H9 (cell line): ENCODE results near the gene CKM. TPM values are rescaled to one million over a fixed set of nuclear protein-coding genes. Genes with fewer than 3 reads are reported as not detected.

Source experiments
- DNase-seq: peaks from one replicate; pipeline ENCODE4 v3.0.0-alpha.2; 2017
- H2AFZ ChIP-seq: one replicate; pipeline ENCODE4 v1.6.1; 2013; ENCODE audit warnings: mild to moderate bottlenecking, low read length, control low read depth, moderate library complexity
- H2AK5ac ChIP-seq: 2 replicates; pipeline ENCODE4 v1.6.1; 2013; ENCODE audit warnings: low read length, control low read depth, mixed read lengths; ENCODE audit not compliant: insufficient read length
- H2BK120ac ChIP-seq: one replicate; pipeline ENCODE4 v1.6.1; 2013; ENCODE audit warnings: low read depth, mild to moderate bottlenecking, low read length, control low read depth, inconsistent platforms; ENCODE audit not compliant: poor library complexity, severe bottlenecking
- H2BK12ac ChIP-seq: 2 replicates; pipeline ENCODE4 v1.6.1; 2013; ENCODE audit warnings: low read length, control low read depth, mixed read lengths, low read depth; ENCODE audit not compliant: insufficient read length
- H2BK15ac ChIP-seq: 2 replicates; pipeline ENCODE4 v1.6.1; 2013; ENCODE audit warnings: low read depth, low read length, control low read depth
- H2BK20ac ChIP-seq: one replicate; pipeline ENCODE4 v1.6.1; 2013; ENCODE audit warnings: low read depth, mild to moderate bottlenecking, low read length, control low read depth, inconsistent platforms; ENCODE audit not compliant: poor library complexity, severe bottlenecking
- H2BK5ac ChIP-seq: 2 replicates; pipeline ENCODE4 v1.6.1; 2013; ENCODE audit warnings: low read length, control low read depth, mixed read lengths; ENCODE audit not compliant: insufficient read length
- H3K14ac ChIP-seq: 2 replicates; pipeline ENCODE4 v1.6.1; 2013; ENCODE audit warnings: low read length, control low read depth; ENCODE audit not compliant: insufficient read depth
- H3K18ac ChIP-seq: 2 replicates; pipeline ENCODE4 v1.6.1; 2013; ENCODE audit warnings: low read depth, mild to moderate bottlenecking, mixed read lengths, low read length, control low read depth; ENCODE audit not compliant: insufficient read length
- H3K23ac ChIP-seq: 2 replicates; pipeline ENCODE4 v1.6.1; 2013; ENCODE audit warnings: low read length, control low read depth, mixed read lengths, low read depth; ENCODE audit not compliant: insufficient read length
- H3K23me2 ChIP-seq: 2 replicates; pipeline ENCODE4 v1.6.1; 2013; ENCODE audit warnings: low read depth, mild to moderate bottlenecking, mixed read lengths, low read length, control low read depth; ENCODE audit not compliant: insufficient read length, poor library complexity, severe bottlenecking
- H3K27ac ChIP-seq: 2 replicates; pipeline ENCODE4 v1.5.1; 2013; ENCODE audit warnings: low read length, control low read depth, mixed read lengths, low read depth; ENCODE audit not compliant: insufficient read length
- H3K27me3 ChIP-seq: 2 replicates; pipeline ENCODE4 v1.6.1; 2013; ENCODE audit warnings: low read length, control low read depth, inconsistent platforms; ENCODE audit not compliant: insufficient read depth
- H3K4ac ChIP-seq: 2 replicates; pipeline ENCODE4 v1.6.1; 2013; ENCODE audit warnings: low read depth, mild to moderate bottlenecking, control low read depth, inconsistent platforms, low read length, moderate library complexity
- H3K4me1 ChIP-seq: 2 replicates; pipeline ENCODE4 v1.6.1; 2013; ENCODE audit warnings: low read length, control low read depth, inconsistent platforms; ENCODE audit not compliant: insufficient read depth
- H3K4me2 ChIP-seq: 2 replicates; pipeline ENCODE4 v1.6.1; 2013; ENCODE audit warnings: low read length, control low read depth, mixed read lengths; ENCODE audit not compliant: insufficient read length, insufficient read depth
- H3K56ac ChIP-seq: 2 replicates; pipeline ENCODE4 v1.6.1; 2013; ENCODE audit warnings: low read depth, mild to moderate bottlenecking, mixed read lengths, low read length, control low read depth; ENCODE audit not compliant: insufficient read length
- H3K79me1 ChIP-seq: 2 replicates; pipeline ENCODE4 v1.6.1; 2013; ENCODE audit warnings: low read depth, mild to moderate bottlenecking, moderate library complexity, low read length, control low read depth, inconsistent platforms; ENCODE audit not compliant: insufficient read depth, poor library complexity, severe bottlenecking
- H3K79me2 ChIP-seq: 2 replicates; pipeline ENCODE4 v1.6.1; 2013; ENCODE audit warnings: low read length, control low read depth, inconsistent platforms; ENCODE audit not compliant: insufficient read depth
- H3K9ac ChIP-seq: 2 replicates; pipeline ENCODE4 v1.6.1; 2013; ENCODE audit warnings: low read length, control low read depth, mixed read lengths; ENCODE audit not compliant: insufficient read length; ENCODE audit errors: extremely low read depth
- H3K9me3 ChIP-seq: one replicate; pipeline ENCODE4 v1.6.1; 2013; ENCODE audit warnings: low read depth, low read length, inconsistent platforms; ENCODE audit not compliant: control insufficient read depth
- H3T11ph ChIP-seq: one replicate; pipeline ENCODE4 v1.6.1; 2013; ENCODE audit warnings: mild to moderate bottlenecking, low read length, control low read depth, inconsistent platforms
- H4K20me1 ChIP-seq: one replicate; pipeline ENCODE4 v1.6.1; 2013; ENCODE audit not compliant: control insufficient read depth, insufficient read length, insufficient read depth
- H4K5ac ChIP-seq: 2 replicates; pipeline ENCODE4 v1.6.1; 2013; ENCODE audit warnings: low read depth, mild to moderate bottlenecking, mixed read lengths, low read length, control low read depth; ENCODE audit not compliant: insufficient read length
- H4K8ac ChIP-seq: replicated peaks from 2 replicates; pipeline ENCODE4 v1.6.1; 2013; ENCODE audit warnings: low read length, control low read depth, mixed read lengths, low read depth; ENCODE audit not compliant: insufficient read length
- H4K91ac ChIP-seq: 2 replicates; pipeline ENCODE4 v1.6.1; 2013; ENCODE audit warnings: low read depth, mild to moderate bottlenecking, moderate library complexity, mixed read lengths, low read length, control low read depth; ENCODE audit not compliant: insufficient read length
- H3K27ac Mint-ChIP-seq, 3 experiments: 2 replicates in 2 of 3; 3 replicates in 1 of 3; pipeline ENCODE4 v1.8.0; 2020 to 2021; ENCODE audit warnings: mixed read lengths in 3 of 3, mild to moderate bottlenecking in 1 of 3, moderate library complexity in 1 of 3
- H3K27me3 Mint-ChIP-seq: 2 replicates; pipeline ENCODE4 v1.8.0; 2021; ENCODE audit warnings: low read depth, mild to moderate bottlenecking, moderate library complexity, mixed read lengths
- H3K36me3 Mint-ChIP-seq, 3 experiments: 2 replicates in 2 of 3; 3 replicates in 1 of 3; pipeline ENCODE4 v1.8.0; 2020 to 2021; ENCODE audit warnings: low read depth in 3 of 3, mixed read lengths in 3 of 3; ENCODE audit not compliant: insufficient read depth in 1 of 3
- H3K4me1 Mint-ChIP-seq, 2 experiments: 2 replicates each; pipeline ENCODE4 v1.8.0; 2020; ENCODE audit warnings: mixed read lengths in 2 of 2
- H3K4me3 Mint-ChIP-seq, 2 experiments: 2 replicates in 1 of 2; 3 replicates in 1 of 2; pipeline ENCODE4 v1.8.0; 2020 to 2021; ENCODE audit warnings: mild to moderate bottlenecking in 2 of 2, mixed read lengths in 2 of 2, moderate library complexity in 1 of 2
- H3K9me3 Mint-ChIP-seq, 2 experiments: 2 replicates in 1 of 2; 3 replicates in 1 of 2; pipeline ENCODE4 v1.8.0; 2020; ENCODE audit warnings: mild to moderate bottlenecking in 2 of 2, mixed read lengths in 2 of 2, moderate library complexity in 1 of 2
- CTCF ChIP-seq: fragments of 200-600 bp; sonication (generic); conservative IDR thresholded peaks from 3 replicates; pipeline ENCODE4 v1.8.0; 2021; ENCODE audit warnings: antibody characterized with exemption, mild to moderate bottlenecking
- WGBS: extraction: QIAGEN DNeasy Blood & Tissue Kit; methylation state at CpG from one replicate; pipeline ENCODE4 v1.1.7; 2013; ENCODE audit warnings: missing lambda C conversion rate, low lambda C conversion rate, mixed read lengths; ENCODE audit not compliant: insufficient read length; ENCODE audit errors: extremely low coverage; 5-methylcytosine and 5-hydroxymethylcytosine counted together
- total RNA-seq: library from RNA; stranded (reverse); gene quantifications from 2 replicates; pipeline ENCODE4 v1.2.1, GENCODE V29; 2021

The CKM gene
- total RNA-seq, 1 experiment from 2014 or later = not detected

GRCh38 chr19:45275370-45275971 is 47.2 kb downstream of the CKM start:
- H3K36me3 Mint-ChIP-seq = peaks cover 16 to 59% (median 53%) of the 10 kb centered on the region in 3 experiments
- no peak overlapping the region for H4K5ac ChIP-seq
- H3K27me3 Mint-ChIP-seq = no peaks in the 10 kb centered on the region
- no peak overlapping the region for H4K91ac ChIP-seq
- H2AK5ac ChIP-seq = no peak overlapping the region
- H3K4me3 Mint-ChIP-seq = no peak overlapping the region
- no peak overlapping the region for H2BK12ac ChIP-seq
- no peak overlapping the region for H3K4me2 ChIP-seq
- H2BK15ac ChIP-seq = no peak overlapping the region
- no peaks in the 10 kb centered on the region for H4K20me1 ChIP-seq
- H3K56ac ChIP-seq = no peak overlapping the region
- no peak overlapping the region for H3T11ph ChIP-seq
- H3K23ac ChIP-seq = no peak overlapping the region
- H3K79me2 ChIP-seq = no peaks in the 10 kb centered on the region
- no peak overlapping the region for H2AFZ ChIP-seq
- no peak overlapping the region for H2BK5ac ChIP-seq
- H3K23me2 ChIP-seq = no peaks in the 10 kb centered on the region
- no peaks in the 10 kb centered on the region for H3K9me3 Mint-ChIP-seq
- H2BK120ac ChIP-seq = no peak overlapping the region
- no peak overlapping the region for H3K18ac ChIP-seq
- no peak overlapping the region for H3K14ac ChIP-seq
- H3K4me1 ChIP-seq = no peaks in the 10 kb centered on the region
- no peaks in the 10 kb centered on the region for H3K9me3 ChIP-seq
- H3K79me1 ChIP-seq = no peaks in the 10 kb centered on the region
- H3K4me1 Mint-ChIP-seq = peaks cover 0 to 5% of the 10 kb centered on the region in 2 experiments; a peak in 2 of 4 replicates
- H4K8ac ChIP-seq = no peak overlapping the region
- H3K27ac ChIP-seq = no peak overlapping the region
- no CpG with 5 or more reads among the region's 12 CpGs for WGBS
- H3K27ac Mint-ChIP-seq = no peak overlapping the region; a peak in 1 of 7 replicates
- H3K27me3 ChIP-seq = no peaks in the 10 kb centered on the region
- TF ChIP-seq CTCF = no peak
- no peak overlapping the region for H3K9ac ChIP-seq
- H2BK20ac ChIP-seq = no peak overlapping the region
- no peak overlapping the region for H3K4ac ChIP-seq
- DNase-seq = no peak
